Fibroblast of mammary gland (primary cell): ENCODE data around the gene FRZB.

ENCODE experiments used
- DNase-seq: peaks from one replicate; pipeline ENCODE4 v3.0.0-alpha.2; 2010; ENCODE audit warnings: low read depth
- H3K4me3 ChIP-seq: 2 replicates; pipeline ENCODE4 v1.5.1; 2011; ENCODE audit warnings: low read depth, mild to moderate bottlenecking, low read length, moderate library complexity; ENCODE audit not compliant: control insufficient read depth
- CTCF ChIP-seq: conservative IDR thresholded peaks from 2 replicates; pipeline ENCODE4 v1.5.1; 2011; ENCODE audit warnings: low read depth, low read length, inconsistent platforms; ENCODE audit not compliant: control insufficient read depth, insufficient read depth

The FRZB gene

GRCh38 chr2:182784058-182784706 is 82.3 kb downstream of the FRZB start:
- TF ChIP-seq CTCF: no peak
- no peak overlapping the region for H3K4me3 ChIP-seq
- DNase-seq: no peak
